ENCODE results near the gene GATAD2A.
A peak's percentile ranks its signal among the peaks of the same experiment; 100 is the strongest.

GATAD2A gene

DNA sequence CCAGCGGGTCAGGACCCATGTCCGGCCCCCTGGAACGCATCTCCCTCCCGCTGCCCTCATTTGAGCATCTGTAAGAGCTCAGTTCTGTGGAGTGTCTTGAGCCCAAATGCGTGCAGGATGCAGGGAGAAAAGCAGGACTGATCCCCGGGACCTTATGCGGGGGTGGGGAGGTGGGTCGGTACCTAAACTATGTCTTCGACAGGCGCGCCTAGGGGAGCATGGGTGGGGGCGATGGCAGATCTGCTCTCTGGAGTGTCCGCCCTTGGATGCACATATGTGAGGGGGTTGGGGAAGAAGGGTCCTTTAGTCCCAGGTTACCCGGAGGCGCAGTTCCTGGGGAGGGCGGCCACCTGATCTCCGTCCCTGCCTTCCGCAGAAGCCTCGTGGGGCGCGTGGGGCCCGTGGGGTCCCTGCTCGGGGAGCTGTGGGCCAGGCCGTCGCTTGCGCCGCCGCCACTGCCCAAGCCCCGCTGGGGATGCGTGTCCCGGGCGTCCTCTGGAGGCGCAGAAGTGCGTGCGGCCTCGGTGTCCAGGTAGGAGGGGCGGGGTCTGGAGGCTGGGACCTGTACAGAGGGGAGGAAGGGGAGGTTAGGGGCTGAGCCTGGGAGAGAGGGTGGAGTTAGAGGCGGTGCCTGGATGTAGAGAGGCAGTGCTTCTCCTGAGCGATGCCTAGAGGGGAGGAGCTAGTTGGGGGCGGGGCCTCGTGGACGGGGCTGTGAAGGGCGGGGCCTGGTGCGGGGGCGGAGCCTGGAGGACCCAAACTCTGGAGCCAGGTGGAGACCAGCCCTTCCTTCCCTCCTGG is 135.4 kb downstream of the GATAD2A start:
- H3K36me3 ChIP-seq = no peaks in the 10 kb centered on the region
- TF ChIP-seq, protein P1, sequence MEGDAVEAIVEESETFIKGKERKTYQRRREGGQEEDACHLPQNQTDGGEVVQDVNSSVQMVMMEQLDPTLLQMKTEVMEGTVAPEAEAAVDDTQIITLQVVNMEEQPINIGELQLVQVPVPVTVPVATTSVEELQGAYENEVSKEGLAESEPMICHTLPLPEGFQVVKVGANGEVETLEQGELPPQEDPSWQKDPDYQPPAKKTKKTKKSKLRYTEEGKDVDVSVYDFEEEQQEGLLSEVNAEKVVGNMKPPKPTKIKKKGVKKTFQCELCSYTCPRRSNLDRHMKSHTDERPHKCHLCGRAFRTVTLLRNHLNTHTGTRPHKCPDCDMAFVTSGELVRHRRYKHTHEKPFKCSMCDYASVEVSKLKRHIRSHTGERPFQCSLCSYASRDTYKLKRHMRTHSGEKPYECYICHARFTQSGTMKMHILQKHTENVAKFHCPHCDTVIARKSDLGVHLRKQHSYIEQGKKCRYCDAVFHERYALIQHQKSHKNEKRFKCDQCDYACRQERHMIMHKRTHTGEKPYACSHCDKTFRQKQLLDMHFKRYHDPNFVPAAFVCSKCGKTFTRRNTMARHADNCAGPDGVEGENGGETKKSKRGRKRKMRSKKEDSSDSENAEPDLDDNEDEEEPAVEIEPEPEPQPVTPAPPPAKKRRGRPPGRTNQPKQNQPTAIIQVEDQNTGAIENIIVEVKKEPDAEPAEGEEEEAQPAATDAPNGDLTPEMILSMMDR (IDR thresholded peaks at IDR 0.05) = no peak
- peak overlapping the region; percentile 44 for H3K27ac ChIP-seq
- no peaks in the 10 kb centered on the region for H3K9me3 ChIP-seq
- H3K27me3 ChIP-seq = peaks cover 52% of the 10 kb centered on the region
- peak overlapping the region; percentile 62 to 64 for H3K4me3 ChIP-seq (ENCODE audit: low read depth in 1 of 2, low read length in 1 of 2)
- peaks cover 43 to 46% of the 10 kb centered on the region in 2 experiments for H3K4me1 ChIP-seq (ENCODE audit: control insufficient read depth in 1 of 2, insufficient read depth in 1 of 2, low read depth in 1 of 2, low read length in 1 of 2)

- H3K27ac ChIP-seq = no peak overlapping the region
- no peaks in the 10 kb centered on the region for H3K9me3 ChIP-seq
- H3K27me3 ChIP-seq = peaks cover 47% of the 10 kb centered on the region
- TF ChIP-seq, protein P1 (IDR thresholded peaks at IDR 0.05) = no peak
- H3K36me3 ChIP-seq = no peaks in the 10 kb centered on the region
- H3K4me1 ChIP-seq (ENCODE audit: control insufficient read depth in 1 of 2, insufficient read depth in 1 of 2, low read depth in 1 of 2, low read length in 1 of 2) = peaks cover 43 to 46% of the 10 kb centered on the region in 2 experiments
- peak overlapping the region in 1 of 2 experiments; percentile 62 for H3K4me3 ChIP-seq (ENCODE audit: low read depth in 1 of 2, low read length in 1 of 2)
These were observed 136.1 kb downstream of the GATAD2A start for GRCh38 chr19:19541616-19542015.

DNA sequence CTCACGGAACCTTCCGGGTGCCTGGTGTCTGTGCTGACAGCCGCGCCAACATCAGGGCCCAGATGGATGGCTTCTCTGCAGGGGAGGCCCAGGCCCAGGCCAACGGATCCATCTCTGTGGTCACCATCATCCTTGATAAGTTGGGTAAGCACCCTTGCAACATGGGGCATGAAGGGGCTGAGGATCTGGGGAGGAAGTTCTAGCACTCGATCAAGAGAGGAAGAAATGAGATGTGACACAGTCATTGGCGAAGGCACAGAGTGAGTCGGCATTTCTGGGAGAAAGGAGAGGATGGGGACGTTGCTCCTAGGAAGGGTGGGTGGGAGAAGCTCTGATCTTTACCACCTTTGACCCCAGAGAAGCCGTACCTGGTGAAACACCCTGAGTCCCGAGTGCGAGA is 137.0 kb downstream of the GATAD2A start:
- H3K9me3 ChIP-seq = no peaks in the 10 kb centered on the region
- H3K4me3 ChIP-seq (ENCODE audit: low read depth in 1 of 2, low read length in 1 of 2) = peak overlapping the region; percentile 37 to 49
- peak overlapping the region; percentile 69 for H3K27ac ChIP-seq
- TF ChIP-seq, protein P1 (IDR thresholded peaks at IDR 0.05) = peak; percentile 9
- no peaks in the 10 kb centered on the region for H3K36me3 ChIP-seq
- H3K4me1 ChIP-seq (ENCODE audit: control insufficient read depth in 1 of 2, insufficient read depth in 1 of 2, low read depth in 1 of 2, low read length in 1 of 2) = peaks cover 43 to 46% of the 10 kb centered on the region in 2 experiments
- H3K27me3 ChIP-seq = peaks cover 38% of the 10 kb centered on the region

GRCh38 chr19:19543101-19543500 is 137.6 kb downstream of the GATAD2A start:
- Histone ChIP-seq H3K27ac (peak overlapping the region; percentile 69), H3K27me3 (peaks cover 32% of the 10 kb centered on the region), H3K4me3 (ENCODE audit: low read depth in 1 of 2, low read length in 1 of 2) (no peak overlapping the region), H3K36me3 (no peaks in the 10 kb centered on the region), H3K4me1 (ENCODE audit: control insufficient read depth in 1 of 2, insufficient read depth in 1 of 2, low read depth in 1 of 2, low read length in 1 of 2) (peaks cover 39 to 44% of the 10 kb centered on the region in 2 experiments), H3K9me3 (no peaks in the 10 kb centered on the region)
- TF ChIP-seq, protein P1 (IDR thresholded peaks at IDR 0.05) = no peak

DNA sequence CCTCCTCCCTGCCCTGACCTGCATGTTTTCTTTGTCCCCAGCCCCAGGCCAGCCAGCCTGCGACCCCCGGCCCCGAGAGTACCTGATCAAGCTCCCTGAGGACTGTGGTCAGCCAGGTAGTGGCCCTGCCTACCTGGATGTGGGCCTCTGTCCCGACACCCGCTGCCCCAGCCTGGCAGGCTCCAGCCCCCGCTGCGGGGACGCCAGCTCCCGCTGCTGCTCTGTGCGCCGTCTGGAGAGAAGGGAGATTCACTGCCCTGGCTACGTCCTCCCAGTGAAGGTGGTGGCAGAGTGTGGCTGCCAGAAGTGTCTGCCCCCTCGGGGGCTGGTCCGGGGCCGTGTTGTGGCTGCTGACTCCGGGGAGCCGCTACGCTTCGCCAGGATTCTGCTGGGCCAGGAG is 138.2 kb downstream of the GATAD2A start:
- Histone ChIP-seq H3K4me3 (ENCODE audit: low read depth in 1 of 2, low read length in 1 of 2) (no peak overlapping the region), H3K27me3 (peaks cover 27% of the 10 kb centered on the region), H3K4me1 (ENCODE audit: control insufficient read depth in 1 of 2, insufficient read depth in 1 of 2, low read depth in 1 of 2, low read length in 1 of 2) (peaks cover 33 to 39% of the 10 kb centered on the region in 2 experiments), H3K27ac (no peak overlapping the region), H3K36me3 (no peaks in the 10 kb centered on the region), H3K9me3 (no peaks in the 10 kb centered on the region)
- TF ChIP-seq, protein P1 (IDR thresholded peaks at IDR 0.05) = no peak

Data from neutrophil (primary cell).